GM11168 (cell line): ENCODE measurements around the gene LCA5.
"Not testable (repeated sequence)": the region's sequence is repeated elsewhere in the genome, so short reads cannot be mapped to it uniquely, and the experiment has no call there.

Experiments
- in situ Hi-C: fragments of 300-500 bp; cut with MboI; formaldehyde crosslinking; loops from one replicate; pipeline ENCODE4 v1.12.0; 2022; ENCODE audit warnings: low sequenced_read_pairs; ENCODE audit not compliant: unreplicated experiment

Gene LCA5

GRCh38 chr6:79468587-79468986 lies 68.6 kb downstream of the LCA5 start:
- in situ Hi-C loops = no loop called here

- in situ Hi-C loops = no loop called here
Observed at GRCh38 chr6:79468116-79468515, 69.1 kb downstream of the LCA5 start.

GRCh38 chr6:79467716-79468115 lies 69.5 kb downstream of the LCA5 start:
- in situ Hi-C loops = no loop called here

- in situ Hi-C loops = no loop called here
Observed at GRCh38 chr6:79466207-79466834, 70.9 kb downstream of the LCA5 start.

GRCh38 chr6:79465381-79465780 lies 71.8 kb downstream of the LCA5 start:
- in situ Hi-C loops = no loop called here

- in situ Hi-C loops = no loop called here
Observed at GRCh38 chr6:79463621-79464050, 73.6 kb downstream of the LCA5 start.

GRCh38 chr6:79461205-79461604 lies 76.0 kb downstream of the LCA5 start:
- in situ Hi-C loops = no loop called here

- in situ Hi-C loops = no loop called here
Observed at GRCh38 chr6:79455446-79455845, 81.8 kb downstream of the LCA5 start.

GRCh38 chr6:79453558-79454042 lies 83.6 kb downstream of the LCA5 start:
- in situ Hi-C loops = no loop called here

GRCh38 chr6:79450984-79451383 lies 86.2 kb downstream of the LCA5 start:
- in situ Hi-C loops = no loop called here

- in situ Hi-C loops = no loop called here
Observed at GRCh38 chr6:79446006-79446405, 91.2 kb downstream of the LCA5 start.

GRCh38 chr6:79443876-79444275 lies 93.4 kb downstream of the LCA5 start:
- in situ Hi-C loops = not testable (repeated sequence)

GRCh38 chr6:79441192-79441591 lies 96.0 kb downstream of the LCA5 start:
- in situ Hi-C loops = no loop called here

- in situ Hi-C loops = no loop called here
Observed at GRCh38 chr6:79440598-79440997, 96.6 kb downstream of the LCA5 start.

- in situ Hi-C loops = no loop called here
Observed at GRCh38 chr6:79438030-79438429, 99.2 kb downstream of the LCA5 start.

- in situ Hi-C loops = no loop called here
Observed at GRCh38 chr6:79436241-79436640, 101.0 kb downstream of the LCA5 start.

GRCh38 chr6:79435746-79436145 lies 101.5 kb downstream of the LCA5 start:
- in situ Hi-C loops = no loop called here
